Effector memory CD8-positive, alpha-beta T cell (primary cell): ENCODE data around the gene HAND2.

ENCODE experiments used
- ATAC-seq: fragments of 150-1000 bp; cut with Tn5 transposase; replicated peaks from 2 replicates; pipeline ENCODE4 v1.10.0; 2021; ENCODE audit warnings: mild to moderate bottlenecking, moderate library complexity
- DNase-seq, 3 experiments: peaks; one replicate each; pipeline ENCODE4 v3.0.0; 2021
- H3K27ac Mint-ChIP-seq, 2 donors: one replicate each; pipeline ENCODE4 v1.8.0; 2022; ENCODE audit warnings: mild to moderate bottlenecking in 2 of 2, mixed read lengths in 2 of 2, moderate library complexity in 2 of 2
- H3K27me3 Mint-ChIP-seq, 2 donors: one replicate each; pipeline ENCODE4 v1.8.0; 2022; ENCODE audit warnings: mixed read lengths in 2 of 2
- H3K36me3 Mint-ChIP-seq: one replicate; pipeline ENCODE4 v1.8.0; 2022; ENCODE audit warnings: mild to moderate bottlenecking, moderate library complexity, mixed read lengths; ENCODE audit not compliant: insufficient read depth
- H3K4me1 Mint-ChIP-seq, 2 donors: one replicate each; pipeline ENCODE4 v1.8.0; 2022; ENCODE audit warnings: low read depth in 2 of 2, mixed read lengths in 2 of 2
- H3K4me3 Mint-ChIP-seq, 2 donors: one replicate each; pipeline ENCODE4 v1.8.0; 2022; ENCODE audit warnings: mild to moderate bottlenecking in 2 of 2, mixed read lengths in 2 of 2, moderate library complexity in 2 of 2
- H3K9me3 Mint-ChIP-seq, 2 donors: one replicate each; pipeline ENCODE4 v1.8.0; 2022; ENCODE audit warnings: mixed read lengths in 2 of 2

HAND2 gene

GRCh38 chr4:173531086-173531965 lies 1.3 kb upstream of the HAND2 start:
- peaks cover 92 to 97% of the 10 kb centered on the region in 2 donors for H3K27me3 Mint-ChIP-seq
- no peak overlapping the region for H3K27ac Mint-ChIP-seq
- H3K36me3 Mint-ChIP-seq = peaks cover 29% of the 10 kb centered on the region
- H3K4me1 Mint-ChIP-seq = peaks cover 7 to 13% of the 10 kb centered on the region in 2 donors
- peaks cover 2 to 5% of the 10 kb centered on the region in 2 donors for H3K9me3 Mint-ChIP-seq
- DNase-seq (no peak), ATAC-seq (no peak)
- H3K4me3 Mint-ChIP-seq = no peak overlapping the region

- peaks cover 0 to 2% of the 10 kb centered on the region in 2 donors for H3K9me3 Mint-ChIP-seq
- H3K4me3 Mint-ChIP-seq = peak overlapping the region; percentile 60 to 75
- peaks cover 91 to 97% of the 10 kb centered on the region in 2 donors for H3K27me3 Mint-ChIP-seq
- DNase-seq (no peak), ATAC-seq (no peak)
- H3K36me3 Mint-ChIP-seq = peaks cover 35% of the 10 kb centered on the region
- H3K4me1 Mint-ChIP-seq = peaks cover 7 to 15% of the 10 kb centered on the region in 2 donors
- H3K27ac Mint-ChIP-seq = peak overlapping the region in 1 of 2 donors; percentile 44
Measured at GRCh38 chr4:173530326-173531085, 477 bp upstream of the HAND2 start.

DNA sequence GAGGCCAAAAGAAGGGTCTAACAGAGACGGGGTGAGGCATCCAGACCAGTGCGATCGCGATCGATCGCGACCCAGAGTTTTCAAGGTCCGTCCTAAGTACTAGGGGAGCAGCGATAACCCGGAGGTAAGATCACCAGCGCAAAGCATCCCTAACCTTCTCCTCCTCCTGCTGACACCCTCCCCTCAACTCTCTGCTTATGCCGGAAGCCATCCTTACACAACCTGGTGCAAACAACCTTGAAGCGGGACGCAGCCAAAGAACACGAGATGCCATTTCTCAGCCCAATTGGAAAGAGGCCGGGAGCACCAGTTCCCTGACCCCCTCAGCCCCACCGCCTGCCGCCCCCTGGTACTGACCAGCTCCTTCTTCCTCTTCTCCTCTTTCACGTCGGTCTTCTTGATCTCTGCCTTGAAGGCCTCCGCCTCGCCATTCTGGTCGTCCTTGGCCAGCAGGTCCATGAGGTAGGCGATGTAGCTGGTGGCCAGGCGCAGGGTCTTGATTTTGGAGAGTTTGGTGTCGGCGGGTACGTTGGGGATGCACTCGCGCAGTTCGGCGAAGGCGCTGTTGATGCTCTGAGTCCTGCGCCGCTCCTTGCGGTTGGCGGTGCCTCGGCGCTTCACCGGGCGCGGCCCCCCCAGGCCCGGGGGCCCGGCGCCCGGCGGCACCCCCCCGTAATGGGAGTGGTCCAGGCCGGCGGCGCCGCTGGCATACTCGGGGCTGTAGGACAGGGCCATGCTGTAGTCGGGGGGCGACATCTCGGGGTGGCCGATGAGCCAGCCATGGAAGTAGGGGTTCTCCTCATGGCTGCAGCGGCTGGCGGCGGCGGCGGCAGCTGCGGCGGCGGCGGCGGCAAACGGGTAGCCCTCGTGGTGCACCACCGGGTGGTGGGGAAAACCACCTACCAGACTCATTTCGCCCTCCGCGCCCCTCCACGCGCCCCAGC lies 1.4 kb downstream of the HAND2 start:
- Mint-ChIP-seq H3K4me3 (peak overlapping the region; percentile 38 to 43), H3K9me3 (peaks cover 1 to 2% of the 10 kb centered on the region in 2 donors), H3K36me3 (peaks cover 45% of the 10 kb centered on the region), H3K27ac (no peak overlapping the region), H3K4me1 (peaks cover 7 to 22% of the 10 kb centered on the region in 2 donors), H3K27me3 (peaks cover 91 to 97% of the 10 kb centered on the region in 2 donors)
- ATAC-seq = no peak
- DNase-seq = no peak

- peaks cover 89 to 97% of the 10 kb centered on the region in 2 donors for H3K27me3 Mint-ChIP-seq
- H3K4me1 Mint-ChIP-seq = peaks cover 7 to 26% of the 10 kb centered on the region in 2 donors
- DNase-seq (no peak), ATAC-seq (no peak)
- peaks cover 0 to 6% of the 10 kb centered on the region in 2 donors for H3K9me3 Mint-ChIP-seq
- peaks cover 45% of the 10 kb centered on the region for H3K36me3 Mint-ChIP-seq
- no peak overlapping the region for H3K4me3 Mint-ChIP-seq
- no peak overlapping the region for H3K27ac Mint-ChIP-seq
Measured at GRCh38 chr4:173527103-173527891, 2.7 kb downstream of the HAND2 start.

GRCh38 chr4:173526724-173527102 lies 3.3 kb downstream of the HAND2 start:
- H3K4me3 Mint-ChIP-seq = no peak overlapping the region
- peaks cover 86 to 97% of the 10 kb centered on the region in 2 donors for H3K27me3 Mint-ChIP-seq

GRCh38 chr4:173526027-173526482 lies 4.0 kb downstream of the HAND2 start:
- ATAC-seq (no peak), DNase-seq (no peak)
- H3K9me3 Mint-ChIP-seq = peaks cover 0 to 6% of the 10 kb centered on the region in 2 donors
- H3K4me3 Mint-ChIP-seq = no peak overlapping the region
- H3K27me3 Mint-ChIP-seq = peaks cover 84 to 97% of the 10 kb centered on the region in 2 donors
- peaks cover 9 to 29% of the 10 kb centered on the region in 2 donors for H3K4me1 Mint-ChIP-seq
- no peak overlapping the region for H3K27ac Mint-ChIP-seq
- H3K36me3 Mint-ChIP-seq = peaks cover 42% of the 10 kb centered on the region

More at GRCh38 chr4:173526724-173527102, 3.3 kb downstream of the HAND2 start:
- Mint-ChIP-seq H3K27ac (no peak overlapping the region), H3K9me3 (peaks cover 0 to 6% of the 10 kb centered on the region in 2 donors), H3K4me1 (peaks cover 7 to 29% of the 10 kb centered on the region in 2 donors), H3K36me3 (peaks cover 45% of the 10 kb centered on the region)
- ATAC-seq (no peak), DNase-seq (no peak)

- DNase-seq (no peak), ATAC-seq (no peak)
- Mint-ChIP-seq H3K27me3 (peaks cover 84 to 97% of the 10 kb centered on the region in 2 donors), H3K36me3 (peaks cover 39% of the 10 kb centered on the region), H3K27ac (no peak overlapping the region), H3K4me3 (no peak overlapping the region), H3K9me3 (peaks cover 0 to 6% of the 10 kb centered on the region in 2 donors), H3K4me1 (peaks cover 11 to 32% of the 10 kb centered on the region in 2 donors)
Measured at GRCh38 chr4:173525118-173526011, 4.7 kb downstream of the HAND2 start.

DNA sequence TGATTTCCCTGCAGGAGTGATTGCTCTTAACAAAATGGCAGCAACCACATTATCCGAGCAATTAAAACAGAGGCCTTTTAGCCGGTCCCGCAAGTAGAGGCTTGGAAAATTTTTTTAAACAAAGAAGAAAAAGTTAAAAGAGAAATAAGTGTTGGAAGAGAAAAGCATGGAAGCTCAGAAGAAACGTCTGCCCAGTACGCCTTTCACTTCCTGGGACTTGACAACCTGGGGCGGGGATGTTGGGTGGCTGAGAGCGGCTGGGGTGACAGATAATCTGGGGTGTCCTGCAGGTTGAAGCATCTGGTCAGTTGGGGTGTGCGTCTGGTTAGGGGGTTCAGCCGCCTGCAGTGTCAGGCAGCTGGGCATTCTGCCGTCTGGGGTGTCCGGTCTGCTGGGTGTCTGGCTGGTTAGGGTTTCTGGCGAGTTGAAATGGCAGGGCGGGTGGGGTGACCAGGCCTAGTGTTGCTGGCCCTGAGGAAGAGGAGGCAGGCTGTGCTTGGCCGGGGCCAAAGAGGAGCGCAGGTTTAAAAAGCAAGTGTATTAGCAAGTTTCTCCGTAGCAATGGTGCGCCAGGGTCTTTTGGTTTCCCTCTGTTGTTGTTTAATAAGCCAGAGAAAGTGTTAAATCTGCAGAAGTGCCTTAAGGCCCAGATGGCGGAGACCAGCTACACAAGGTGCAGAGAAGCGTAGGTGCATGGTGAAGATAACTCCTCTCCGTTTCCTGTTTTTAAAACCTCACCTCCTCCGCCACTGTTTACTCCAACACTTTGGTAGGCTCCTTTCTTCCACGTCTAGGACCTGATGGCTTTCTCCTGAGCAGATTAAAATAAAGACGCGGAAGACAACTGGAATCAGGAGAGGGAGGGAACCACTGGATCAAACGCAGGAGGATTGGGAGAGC lies 5.6 kb downstream of the HAND2 start:
- ATAC-seq = no peak
- DNase-seq = no peak
- H3K4me3 Mint-ChIP-seq = peak overlapping the region in 1 of 2 donors; percentile 31
- peaks cover 17 to 27% of the 10 kb centered on the region in 2 donors for H3K4me1 Mint-ChIP-seq
- H3K27ac Mint-ChIP-seq = no peak overlapping the region
- peaks cover 0 to 6% of the 10 kb centered on the region in 2 donors for H3K9me3 Mint-ChIP-seq
- peaks cover 41% of the 10 kb centered on the region for H3K36me3 Mint-ChIP-seq
- H3K27me3 Mint-ChIP-seq = peaks cover 85 to 97% of the 10 kb centered on the region in 2 donors

GRCh38 chr4:173522951-173523395 lies 7.1 kb downstream of the HAND2 start:
- peaks cover 86 to 100% of the 10 kb centered on the region in 2 donors for H3K27me3 Mint-ChIP-seq
- peaks cover 14 to 26% of the 10 kb centered on the region in 2 donors for H3K4me1 Mint-ChIP-seq
- no peak for DNase-seq
- peak overlapping the region in 1 of 2 donors; percentile 31 for H3K4me3 Mint-ChIP-seq
- peaks cover 0 to 6% of the 10 kb centered on the region in 2 donors for H3K9me3 Mint-ChIP-seq
- no peak for ATAC-seq
- peaks cover 36% of the 10 kb centered on the region for H3K36me3 Mint-ChIP-seq
- peak overlapping the region in 1 of 2 donors; percentile 55 for H3K27ac Mint-ChIP-seq

- H3K36me3 Mint-ChIP-seq = peaks cover 31% of the 10 kb centered on the region
- ATAC-seq (no peak), DNase-seq (no peak)
- H3K27me3 Mint-ChIP-seq = peaks cover 84 to 100% of the 10 kb centered on the region in 2 donors
- peaks cover 14 to 26% of the 10 kb centered on the region in 2 donors for H3K4me1 Mint-ChIP-seq
- H3K4me3 Mint-ChIP-seq = peak overlapping the region in 1 of 2 donors; percentile 67
- peaks cover 0 to 6% of the 10 kb centered on the region in 2 donors for H3K9me3 Mint-ChIP-seq
- H3K27ac Mint-ChIP-seq = no peak overlapping the region
Measured at GRCh38 chr4:173522160-173522950, 7.7 kb downstream of the HAND2 start.
